GM23248 (cell line): ENCODE data around the gene CDON. TPM values are rescaled to one million over a fixed set of nuclear protein-coding genes. Genes with fewer than 3 reads are reported as not detected.

Experiments used
- DNase-seq: peaks from one replicate; pipeline ENCODE4 v3.0.0-alpha.2; 2015
- H2AFZ ChIP-seq: fragments of 200-600 bp; sonication (generic); 2 replicates; pipeline ENCODE4 v1.6.1; 2016; ENCODE audit warnings: antibody characterized with exemption
- H3F3A ChIP-seq: fragments of 200-600 bp; sonication (generic); 2 replicates; pipeline ENCODE4 v1.6.1; 2016; ENCODE audit warnings: mild to moderate bottlenecking, antibody characterized with exemption, mixed run types; ENCODE audit not compliant: insufficient read depth
- H3K27ac ChIP-seq: fragments of 200-600 bp; sonication (generic); 2 replicates; pipeline ENCODE4 v1.5.1; 2016; ENCODE audit warnings: mild to moderate bottlenecking
- H3K27me3 ChIP-seq: fragments of 200-600 bp; sonication (generic); replicated peaks from 2 replicates; pipeline ENCODE4 v1.6.1; 2016; ENCODE audit warnings: mild to moderate bottlenecking; ENCODE audit not compliant: insufficient read depth
- H3K36me3 ChIP-seq: fragments of 200-600 bp; sonication (generic); 2 replicates; pipeline ENCODE4 v1.6.1; 2016; ENCODE audit warnings: low read depth, mild to moderate bottlenecking
- H3K4me1 ChIP-seq: fragments of 200-600 bp; sonication (generic); 2 replicates; pipeline ENCODE4 v1.6.1; 2016; ENCODE audit warnings: mild to moderate bottlenecking; ENCODE audit not compliant: insufficient read depth
- H3K4me2 ChIP-seq: fragments of 200-600 bp; sonication (generic); one replicate; pipeline ENCODE4 v1.6.1; 2016; ENCODE audit warnings: mild to moderate bottlenecking; ENCODE audit not compliant: unreplicated experiment
- H3K4me3 ChIP-seq: fragments of 200-600 bp; sonication (generic); 2 replicates; pipeline ENCODE4 v1.5.1; 2016; ENCODE audit warnings: mild to moderate bottlenecking
- H3K79me2 ChIP-seq: fragments of 200-600 bp; sonication (generic); 2 replicates; pipeline ENCODE4 v1.6.1; 2016; ENCODE audit warnings: mild to moderate bottlenecking; ENCODE audit not compliant: insufficient read depth
- H3K9ac ChIP-seq: fragments of 200-600 bp; sonication (generic); 2 replicates; pipeline ENCODE4 v1.6.1; 2016; ENCODE audit warnings: mild to moderate bottlenecking
- H3K9me2 ChIP-seq: fragments of 200-600 bp; sonication (generic); 2 replicates; pipeline ENCODE4 v1.6.1; 2016; ENCODE audit warnings: mixed run types, mild to moderate bottlenecking, moderate library complexity; ENCODE audit not compliant: insufficient read depth
- H3K9me3 ChIP-seq: fragments of 200-600 bp; sonication (generic); one replicate; pipeline ENCODE4 v1.6.1; 2017; ENCODE audit warnings: low read depth
- H4K20me1 ChIP-seq: fragments of 200-600 bp; sonication (generic); 2 replicates; pipeline ENCODE4 v1.6.0; 2016; ENCODE audit not compliant: insufficient read depth
- EZH2 ChIP-seq: fragments of 200-600 bp; sonication (generic); IDR thresholded peaks from 2 replicates; pipeline ENCODE4 v1.6.1; 2018; ENCODE audit warnings: antibody characterized with exemption, mild to moderate bottlenecking; ENCODE audit not compliant: insufficient read depth, poor library complexity, severe bottlenecking
- EZH2phosphoT487 ChIP-seq: fragments of 200-600 bp; sonication (generic); IDR thresholded peaks from 2 replicates; pipeline ENCODE4 v1.6.1; 2018; ENCODE audit warnings: antibody characterized with exemption, moderate library complexity, mild to moderate bottlenecking, low read depth; ENCODE audit not compliant: insufficient read depth
- WGBS, 2 experiments: methylation state at CpG; one replicate each; pipeline ENCODE4 v1.1.6; 2015 to 2017; ENCODE audit warnings: low lambda C conversion rate in 2 of 2, low coverage in 1 of 2; ENCODE audit errors: missing lambda C conversion rate in 2 of 2; 5-methylcytosine and 5-hydroxymethylcytosine counted together
- in situ Hi-C: fragments of 300-500 bp; cut with MboI; formaldehyde crosslinking; loops from 2 replicates; pipeline ENCODE4 v1.15.0; 2020
- polyA plus RNA-seq: library from polyadenylated mRNA; unstranded; fragments of >200 nt; fragmentation: Nextera tagmentation; extraction: Ambion mirVana; gene quantifications from 2 replicates; pipeline ENCODE4 v1.2.1, GENCODE V29; 2016
- total RNA-seq: library from RNA; depleted of rRNA; stranded (reverse); fragments of >200 nt; shearing (Covaris generic); gene quantifications from 2 replicates; pipeline ENCODE4 v1.2.3, GENCODE V29; 2014

Gene CDON
- total and polyA plus RNA-seq, 2 experiments from 2014 or later = 2.2 to 10.3 TPM

DNA sequence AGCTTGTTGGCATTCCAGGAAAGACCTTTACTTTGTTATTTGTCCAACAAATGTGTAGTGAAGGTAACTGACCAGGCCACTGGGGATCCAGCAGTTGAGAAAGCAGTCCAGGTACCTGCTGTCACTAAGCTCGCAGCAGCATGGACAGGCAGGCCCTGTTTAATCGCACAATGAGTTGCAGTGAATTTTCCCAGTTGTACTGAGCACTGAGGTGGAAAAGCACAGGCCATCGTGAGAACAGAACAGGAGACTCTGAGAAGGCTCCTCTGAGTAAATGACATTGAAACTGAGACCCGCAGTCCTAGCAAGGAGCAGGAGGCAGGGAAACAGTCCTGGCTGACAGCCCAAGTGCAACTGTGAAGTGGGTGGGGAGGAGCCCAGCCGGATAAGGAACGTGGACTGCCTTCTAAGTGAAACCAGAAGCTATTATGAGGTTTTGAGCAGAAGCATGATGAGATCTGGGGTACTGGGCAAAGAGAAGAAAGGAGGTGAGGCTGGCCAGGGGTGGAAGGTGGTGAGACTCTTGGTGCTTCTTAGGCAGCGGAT, 39.8 kb upstream of the CDON start:
- Histone ChIP-seq H3K4me1 (peaks cover 11% of the 10 kb centered on the region; the same call in 1 of the 2 replicates), H2AFZ (no peak overlapping the region), H3K4me3 (no peak overlapping the region), H3F3A (no peaks in the 10 kb centered on the region), H3K36me3 (no peaks in the 10 kb centered on the region), H3K27me3 (no peaks in the 10 kb centered on the region), H4K20me1 (no peaks in the 10 kb centered on the region), H3K9ac (no peak overlapping the region), H3K9me2 (no peaks in the 10 kb centered on the region), H3K27ac (no peak overlapping the region), H3K9me3 (no peaks in the 10 kb centered on the region), H3K4me2 (no peak overlapping the region), H3K79me2 (no peaks in the 10 kb centered on the region)
- peak; percentile 31 for DNase-seq
- TF ChIP-seq EZH2 (no peak), EZH2phosphoT487 (no peak)
- 47 to 54% methylated on average over 7 of the region's 7 CpGs for WGBS, 2 experiments
- in situ Hi-C loops = no loop called here

DNA sequence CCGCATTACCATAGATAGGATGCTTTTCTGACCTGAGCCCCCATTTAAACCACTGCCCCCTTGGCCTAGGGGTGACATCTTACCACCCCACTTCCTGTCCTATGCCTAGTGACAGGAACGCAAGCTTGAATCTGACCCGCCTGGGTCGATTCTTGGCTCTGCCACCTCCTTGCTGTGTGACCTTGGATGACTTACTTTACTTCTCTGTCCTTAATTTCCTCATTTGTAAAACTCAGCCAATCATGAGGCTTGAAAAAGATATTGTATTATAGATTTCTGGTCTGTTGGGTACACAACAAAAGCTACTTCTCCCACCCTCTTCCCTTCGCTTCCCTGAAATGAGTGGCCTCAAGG, 39.2 kb upstream of the CDON start:
- Histone ChIP-seq H2AFZ (no peak overlapping the region), H3K27ac (no peak overlapping the region), H3K4me3 (no peak overlapping the region), H3K79me2 (no peaks in the 10 kb centered on the region), H4K20me1 (no peaks in the 10 kb centered on the region), H3K9ac (no peak overlapping the region), H3K9me3 (no peaks in the 10 kb centered on the region), H3K4me1 (peaks cover 11% of the 10 kb centered on the region; the same call in 1 of the 2 replicates), H3K4me2 (no peak overlapping the region), H3K9me2 (no peaks in the 10 kb centered on the region), H3F3A (no peaks in the 10 kb centered on the region), H3K36me3 (no peaks in the 10 kb centered on the region), H3K27me3 (no peaks in the 10 kb centered on the region)
- 75 to 78% methylated on average over 5 of the region's 5 CpGs for WGBS, 2 experiments
- in situ Hi-C loops = no loop called here
- DNase-seq = no peak
- TF ChIP-seq EZH2 (no peak), EZH2phosphoT487 (no peak)

DNA sequence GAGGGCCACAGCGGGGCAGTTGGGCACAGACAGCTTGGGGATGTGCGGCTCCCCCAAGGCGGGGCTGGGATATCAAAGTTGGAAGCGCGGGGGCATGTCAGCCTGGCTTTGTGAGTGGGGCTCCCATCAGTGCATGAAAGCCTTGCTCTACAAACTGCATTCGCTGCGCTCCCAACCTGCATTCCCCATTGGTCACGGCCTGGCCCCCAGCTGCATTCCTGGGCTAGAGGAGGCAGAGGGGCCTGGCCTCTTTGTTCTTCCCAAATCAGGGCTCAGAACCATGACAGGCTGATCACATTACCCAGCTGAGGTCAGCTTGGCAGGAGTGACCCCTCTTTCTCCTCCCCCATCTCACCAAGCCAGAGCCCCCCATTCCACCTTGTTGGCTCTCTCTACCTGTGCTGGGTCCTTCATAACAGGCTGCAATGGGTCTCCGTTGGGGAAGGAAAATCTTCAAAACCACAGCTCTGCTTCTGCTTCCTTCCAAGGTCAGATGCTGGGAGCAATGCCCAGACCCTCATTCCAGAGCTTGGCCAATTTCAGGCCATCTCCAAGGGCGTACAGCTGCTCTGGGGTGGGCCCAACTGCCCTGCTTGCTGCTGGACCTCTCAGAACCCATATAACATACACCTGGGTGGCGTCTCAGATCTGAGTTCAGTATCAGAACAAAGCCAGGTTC, 38.7 kb upstream of the CDON start:
- H3K9ac ChIP-seq = no peak overlapping the region
- no peaks in the 10 kb centered on the region for H3F3A ChIP-seq
- no peak for DNase-seq
- in situ Hi-C loops = no loop called here
- H3K79me2 ChIP-seq = no peaks in the 10 kb centered on the region
- TF ChIP-seq EZH2phosphoT487 = no peak
- TF ChIP-seq EZH2 = no peak
- H4K20me1 ChIP-seq = no peaks in the 10 kb centered on the region
- H3K9me3 ChIP-seq = no peaks in the 10 kb centered on the region
- no peak overlapping the region for H3K4me2 ChIP-seq
- H3K27ac ChIP-seq = no peak overlapping the region
- no peak overlapping the region for H2AFZ ChIP-seq
- peaks cover 11% of the 10 kb centered on the region; the same call in 1 of the 2 replicates for H3K4me1 ChIP-seq
- H3K9me2 ChIP-seq = no peaks in the 10 kb centered on the region
- H3K4me3 ChIP-seq = no peak overlapping the region
- H3K36me3 ChIP-seq = no peaks in the 10 kb centered on the region
- WGBS, 2 experiments = 89 to 92% methylated on average over 11 of the region's 11 CpGs
- H3K27me3 ChIP-seq = no peaks in the 10 kb centered on the region

DNA sequence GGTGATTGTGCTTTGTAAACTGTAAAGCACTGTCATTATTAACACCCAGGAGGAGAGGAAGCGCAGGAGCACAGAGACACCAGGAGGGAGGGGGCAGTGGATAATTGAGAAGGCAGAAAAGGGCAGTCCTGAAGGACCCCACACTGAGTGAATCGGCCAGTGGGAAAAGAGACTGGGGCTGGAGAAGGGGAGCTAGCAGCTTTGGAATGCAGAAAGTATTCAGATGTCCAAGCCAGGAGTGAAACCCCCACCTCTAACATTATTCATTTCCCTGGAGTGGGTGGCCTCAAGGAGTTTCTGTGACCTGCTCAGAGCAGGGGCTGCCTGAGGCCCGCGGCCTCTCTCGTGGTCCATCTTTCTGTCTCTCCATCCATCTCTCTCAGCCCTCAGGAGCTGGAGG, 38.0 kb upstream of the CDON start:
- Histone ChIP-seq H3K79me2 (no peaks in the 10 kb centered on the region), H2AFZ (no peak overlapping the region), H3K4me1 (peaks cover 11% of the 10 kb centered on the region; the same call in 1 of the 2 replicates), H3K36me3 (no peaks in the 10 kb centered on the region), H3K4me2 (no peak overlapping the region), H3K9me2 (no peaks in the 10 kb centered on the region), H3K9me3 (no peaks in the 10 kb centered on the region), H3K27ac (no peak overlapping the region), H3K4me3 (no peak overlapping the region), H3F3A (no peaks in the 10 kb centered on the region), H3K9ac (no peak overlapping the region), H3K27me3 (no peaks in the 10 kb centered on the region), H4K20me1 (no peaks in the 10 kb centered on the region)
- in situ Hi-C loops = no loop called here
- TF ChIP-seq EZH2 (no peak), EZH2phosphoT487 (no peak)
- 86 to 94% methylated on average over 5 of the region's 5 CpGs for WGBS, 2 experiments
- DNase-seq = no peak
